Posterior vena cava (tissue), 2 donors: ENCODE data around the gene PAK5. TPM values are rescaled to one million over a fixed set of nuclear protein-coding genes. Genes with fewer than 3 reads are reported as not detected.

ENCODE experiments used
- DNase-seq: peaks from one replicate; pipeline ENCODE4 v3.0.0-alpha.2; 2020; ENCODE audit warnings: low spot score
- intact Hi-C, 2 donors: fragments of 100-400 bp; cut with DNase I; formaldehyde crosslinking; loops; one replicate each; pipeline versions ENCODE4 v1.14.1 to v1.14.2; 2022 to 2023
- total RNA-seq, 2 donors: library from RNA; stranded (reverse); fragmentation: NEBNext Ultra II Directional; extraction: Animal tissue kit (Norgen Biotek cat#: 25700); gene quantifications; one replicate each; pipeline ENCODE4 v1.2.1, GENCODE V29; 2021
- donor health status: DM: yes; HTN: yes; CAD: no.
- donor health status: DM: yes; HTN: yes; CAD: no.

Gene PAK5
- total RNA-seq, 2 donors from 2014 or later: not detected

- intact Hi-C loops: no loop called here
- DNase-seq: no peak
Measured at GRCh38 chr20:9800421-9800820, 38.5 kb downstream of the PAK5 start.

- no peak for DNase-seq
- intact Hi-C loops: no loop called here
Measured at GRCh38 chr20:9794831-9795230, 44.0 kb downstream of the PAK5 start.

DNA sequence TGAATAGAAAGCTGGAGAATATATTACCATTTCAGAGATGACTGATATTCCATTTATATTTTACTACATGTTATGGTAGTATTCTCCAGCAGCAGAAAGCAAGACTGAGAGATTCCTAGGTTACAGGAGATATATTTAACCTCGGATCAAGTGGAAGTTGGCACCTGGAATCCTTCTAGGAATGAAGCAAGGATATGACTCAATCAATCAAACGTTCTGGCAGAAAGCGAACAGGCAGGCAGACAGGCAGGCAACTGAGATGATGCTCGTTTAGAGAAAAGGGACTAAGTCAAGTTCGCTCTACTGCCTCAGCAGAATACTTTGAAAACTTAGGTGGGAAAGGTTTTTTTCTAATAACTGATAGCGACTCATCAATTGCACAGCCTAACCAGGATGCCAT, 46.2 kb downstream of the PAK5 start:
- no peak for DNase-seq
- intact Hi-C loops: no loop called here

- no peak for DNase-seq
- intact Hi-C loops: no loop called here
Measured at GRCh38 chr20:9789131-9789530, 49.7 kb downstream of the PAK5 start.

DNA sequence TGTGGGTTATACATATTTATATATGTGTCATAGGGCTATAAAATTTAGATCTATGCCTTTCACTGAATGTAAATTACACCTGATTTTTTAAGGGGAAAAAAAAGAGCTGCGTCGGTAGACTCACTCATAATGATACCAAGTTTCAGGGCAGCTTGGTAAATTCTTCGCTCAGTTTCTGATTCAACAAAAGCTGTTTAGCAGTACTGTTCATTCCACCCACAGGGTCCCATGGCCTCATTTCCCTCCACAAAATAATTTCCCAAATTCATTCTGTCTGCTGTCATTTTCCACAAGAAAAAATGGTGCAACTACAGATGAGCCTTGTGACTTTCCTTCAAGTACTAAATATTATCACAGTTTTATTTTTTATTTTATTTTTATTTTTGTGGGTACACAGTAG, 63.7 kb downstream of the PAK5 start:
- intact Hi-C loops: no loop called here

DNA sequence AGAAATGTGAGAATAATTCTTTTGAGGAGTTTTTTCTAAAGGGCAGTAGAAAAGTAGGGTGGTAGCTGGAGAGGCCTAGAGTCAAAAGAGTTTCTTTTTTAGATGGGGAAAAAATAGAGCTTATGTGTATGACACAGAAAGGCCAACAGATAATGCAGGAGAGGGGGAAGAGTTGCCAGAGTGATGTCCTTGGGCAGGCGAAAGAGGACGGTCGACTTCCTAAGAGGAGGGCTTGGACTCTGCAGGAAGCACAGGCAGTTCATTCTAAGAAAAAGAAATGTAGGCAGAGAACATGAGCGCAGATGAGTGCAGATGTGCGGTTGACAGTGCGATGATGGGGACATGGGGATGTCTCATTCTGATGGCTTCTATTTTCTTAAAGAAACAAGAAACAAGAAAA, 68.9 kb downstream of the PAK5 start:
- no peak for DNase-seq
- intact Hi-C loops: no loop called here

More for the DNA sequence above, 63.7 kb downstream of the PAK5 start:
- DNase-seq: no peak

DNA sequence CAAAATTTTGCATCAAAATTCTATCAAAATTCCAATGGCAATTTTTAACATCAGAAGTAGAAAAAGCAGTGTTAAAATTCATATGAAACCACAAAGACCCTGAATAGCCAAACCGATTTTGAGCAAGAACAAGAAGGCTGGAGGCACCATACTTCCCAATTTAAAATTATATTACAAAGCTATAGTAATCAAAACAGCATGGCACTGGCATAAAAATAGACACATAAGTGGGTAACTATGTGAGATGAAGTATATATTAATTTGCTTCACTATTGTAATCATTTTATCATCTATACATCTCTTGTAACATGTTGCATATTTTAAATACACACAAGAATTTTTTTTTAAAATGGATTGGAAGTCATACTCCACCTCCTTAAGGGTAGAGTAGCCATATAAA, 77.4 kb downstream of the PAK5 start:
- intact Hi-C loops: no loop called here
- DNase-seq: no peak

DNA sequence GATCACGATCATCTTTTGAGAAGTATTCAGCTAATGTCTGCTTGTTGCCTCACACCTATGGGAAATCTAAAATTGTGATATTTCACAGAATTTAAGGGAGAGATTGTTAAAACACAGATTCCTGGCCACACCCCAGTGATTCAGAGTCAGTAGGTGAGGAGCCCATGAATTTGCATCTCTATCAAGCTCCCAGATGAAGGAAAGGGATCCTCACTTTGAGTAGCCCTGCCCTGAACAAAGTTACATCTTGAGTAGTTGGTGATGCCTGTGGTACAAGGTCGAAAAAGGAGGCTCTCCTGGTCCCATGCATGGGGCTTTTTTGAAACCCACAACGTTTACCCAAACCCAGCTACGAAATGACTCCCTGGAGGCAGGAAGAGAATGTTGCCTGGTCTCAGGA, 79.5 kb downstream of the PAK5 start:
- DNase-seq: no peak
- intact Hi-C loops: no loop called here

DNA sequence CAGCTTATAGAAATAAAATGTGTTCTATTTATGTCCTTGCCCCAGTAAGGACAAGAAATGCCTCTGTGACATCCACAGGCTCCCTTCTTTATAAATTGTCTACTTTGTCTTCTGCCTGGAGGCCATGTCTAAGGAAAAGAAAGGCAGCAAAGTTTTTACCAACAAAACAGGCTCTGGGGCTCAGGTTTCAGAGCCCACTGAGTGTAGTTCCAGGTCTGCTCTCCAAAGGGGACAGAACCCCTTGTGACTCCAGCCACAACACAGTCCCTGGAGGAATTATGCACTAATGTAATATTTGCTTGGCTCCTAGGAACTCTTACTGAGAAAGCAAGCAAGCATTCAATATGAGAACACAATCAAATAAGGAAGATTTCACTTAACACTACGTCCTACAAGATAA, 80.1 kb downstream of the PAK5 start:
- intact Hi-C loops: no loop called here
- no peak for DNase-seq

- DNase-seq: no peak
- intact Hi-C loops: no loop called here
Measured at GRCh38 chr20:9756660-9757059, 82.2 kb downstream of the PAK5 start.

- intact Hi-C loops: no loop called here
- DNase-seq: no peak
Measured at GRCh38 chr20:9755301-9755700, 83.6 kb downstream of the PAK5 start.

DNA sequence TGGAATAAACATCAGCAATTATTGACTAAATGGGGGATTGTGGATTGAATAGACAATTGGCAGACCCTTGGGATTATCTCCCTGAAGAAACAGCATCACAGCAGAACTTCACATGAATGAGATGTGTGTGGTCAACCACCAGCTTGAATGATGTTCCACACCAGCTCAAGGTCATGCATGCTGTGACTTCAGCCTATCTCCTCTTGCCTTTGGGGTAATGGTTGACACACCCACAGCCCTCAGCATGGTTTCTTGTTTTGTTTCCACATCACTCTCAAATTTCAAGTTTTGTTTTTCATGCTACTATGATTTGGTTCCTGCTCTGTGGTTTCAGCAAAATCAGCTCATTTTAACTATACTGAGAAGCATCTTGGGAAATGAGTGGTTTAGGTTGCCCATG, 94.3 kb downstream of the PAK5 start:
- no peak for DNase-seq
- intact Hi-C loops: no loop called here

GRCh38 chr20:9743871-9744270, 95.0 kb downstream of the PAK5 start:
- intact Hi-C loops: no loop called here

GRCh38 chr20:9742821-9743220, 96.1 kb downstream of the PAK5 start:
- no peak for DNase-seq
- intact Hi-C loops: no loop called here

More at GRCh38 chr20:9743871-9744270, 95.0 kb downstream of the PAK5 start:
- DNase-seq: no peak

GRCh38 chr20:9741996-9742395, 96.9 kb downstream of the PAK5 start:
- intact Hi-C loops: no loop called here
- no peak for DNase-seq

GRCh38 chr20:9740486-9740885, 98.4 kb downstream of the PAK5 start:
- intact Hi-C loops: no loop called here
- no peak for DNase-seq

DNA sequence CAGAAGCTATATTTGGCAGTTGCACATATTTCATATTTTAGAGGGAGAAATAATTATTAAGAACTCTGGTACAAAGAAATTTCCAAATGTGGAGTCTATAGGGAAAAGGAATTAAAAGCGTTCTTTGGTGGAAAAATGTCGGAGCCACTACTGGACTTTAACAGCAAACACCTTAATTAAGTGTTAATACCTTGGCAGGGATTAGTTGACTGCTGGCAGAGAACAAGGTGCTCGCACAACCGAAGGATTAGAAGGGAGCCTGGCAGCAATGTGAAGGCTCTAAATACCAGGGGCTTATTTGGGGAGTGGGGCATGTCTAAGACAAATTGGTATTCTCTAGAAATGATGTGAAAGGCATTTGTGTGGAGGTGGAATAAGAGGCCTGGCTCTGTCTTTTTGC, 98.9 kb downstream of the PAK5 start:
- intact Hi-C loops: no loop called here
- DNase-seq: no peak

DNA sequence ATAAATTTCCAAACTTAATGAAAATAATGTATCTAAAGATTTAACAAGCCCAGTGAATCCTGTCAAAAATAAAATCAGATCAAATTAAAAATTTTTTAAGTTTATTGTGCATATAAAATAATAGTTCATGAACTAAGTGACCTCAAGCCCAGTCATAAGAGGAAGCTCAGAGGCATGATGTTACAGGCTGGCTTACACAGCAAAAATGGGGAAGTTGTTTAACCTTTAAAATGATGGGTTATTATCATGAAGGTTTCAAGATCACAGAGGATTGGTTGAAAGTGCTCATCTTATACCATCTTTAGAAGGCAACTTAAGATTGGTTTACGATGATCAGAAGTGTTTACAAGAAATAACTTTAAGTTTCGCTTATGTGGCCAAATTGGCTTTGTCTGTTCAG, 102.5 kb downstream of the PAK5 start:
- no peak for DNase-seq
- intact Hi-C loops: no loop called here

DNA sequence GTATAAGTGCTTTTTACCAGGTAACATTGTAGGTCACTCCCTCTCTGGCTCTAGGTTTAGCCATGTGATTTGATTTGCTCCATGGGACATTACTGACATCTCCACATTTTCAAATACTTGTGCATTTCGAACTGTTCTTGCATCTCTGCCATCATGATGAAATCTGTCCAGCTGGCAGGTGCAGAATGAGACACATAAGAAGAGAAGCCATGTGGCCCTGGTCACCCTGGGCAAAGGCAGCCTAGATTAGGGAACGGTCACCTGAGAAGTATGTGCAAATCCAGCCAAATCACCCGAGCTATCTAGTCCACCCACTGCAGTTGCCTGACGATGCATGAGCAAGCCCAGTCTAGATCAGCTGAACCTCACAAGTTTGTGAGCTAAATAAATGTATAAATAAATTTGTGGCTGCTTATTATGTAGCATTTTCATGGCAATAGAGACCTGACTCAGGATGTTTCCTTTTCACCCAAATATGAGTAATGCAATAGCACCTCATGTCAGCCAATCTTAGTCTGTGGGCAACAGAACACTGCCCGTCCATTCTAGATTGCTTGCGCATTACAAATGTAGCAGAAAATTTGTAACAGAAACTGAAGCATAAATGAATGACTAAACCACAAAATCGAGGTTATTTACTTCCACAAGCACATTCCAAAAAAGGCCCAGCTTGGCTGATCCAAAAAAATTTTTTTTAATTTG, 115.2 kb downstream of the PAK5 start:
- intact Hi-C loops: no loop called here
- no peak for DNase-seq

DNA sequence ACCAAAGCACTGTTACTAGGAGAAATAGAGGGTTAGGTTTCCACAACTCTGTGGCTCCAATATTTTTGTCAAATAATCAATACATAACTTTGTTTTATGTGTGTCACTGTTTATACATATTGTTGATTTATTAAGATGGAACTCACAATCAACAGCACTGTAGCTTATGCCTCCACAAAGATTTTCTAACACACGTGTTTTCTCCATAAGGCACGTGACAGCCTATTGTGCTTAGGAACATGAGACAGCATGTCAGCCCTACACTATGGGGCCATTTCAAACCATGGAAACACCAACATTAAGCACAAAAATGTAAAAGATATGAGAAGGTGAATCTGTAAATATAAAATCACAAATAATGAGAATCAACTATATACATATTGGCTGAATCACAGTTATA, 127.0 kb downstream of the PAK5 start:
- intact Hi-C loops: no loop called here
- DNase-seq: no peak

DNA sequence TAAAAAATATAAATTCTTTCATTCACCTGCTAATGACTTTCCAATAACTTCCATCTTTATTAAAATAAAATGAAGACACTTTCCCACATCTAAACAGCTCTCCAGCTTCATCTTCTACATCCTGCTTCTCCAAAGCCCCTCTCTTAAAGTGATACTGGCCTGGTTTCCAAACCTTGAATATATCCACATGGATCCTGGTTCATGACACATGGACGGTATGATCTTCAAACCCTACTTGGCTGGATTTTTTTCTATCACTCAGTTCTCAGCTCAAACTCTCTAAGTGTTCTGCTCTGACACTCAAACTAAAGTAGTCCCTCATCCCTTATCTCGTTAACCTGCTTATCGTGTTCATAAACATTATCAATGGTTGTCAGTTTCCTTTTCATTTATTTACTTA, 128.2 kb downstream of the PAK5 start:
- DNase-seq: no peak
- intact Hi-C loops: no loop called here
